Renal cortical epithelial cell (primary cell): ENCODE results near the gene SLC35E4. TPM values are rescaled to one million over a fixed set of nuclear protein-coding genes. Genes with fewer than 3 reads are reported as not detected.
A peak's percentile ranks its signal among the peaks of the same experiment; 100 is the strongest.
"Not testable (repeated sequence)": the region's sequence is repeated elsewhere in the genome, so short reads cannot be mapped to it uniquely, and the experiment has no call there.

ENCODE experiments used
- DNase-seq: peaks from one replicate; pipeline ENCODE4 v3.0.0-alpha.2; 2011; ENCODE audit warnings: low read depth
- total RNA-seq: library from RNA; depleted of rRNA; stranded (reverse); fragments of >200 nt; gene quantifications from 2 replicates; pipeline ENCODE4 v1.2.3, GENCODE V29; 2014

Gene SLC35E4
- total RNA-seq, 1 donor from 2014 or later, result 7.9 TPM

DNA sequence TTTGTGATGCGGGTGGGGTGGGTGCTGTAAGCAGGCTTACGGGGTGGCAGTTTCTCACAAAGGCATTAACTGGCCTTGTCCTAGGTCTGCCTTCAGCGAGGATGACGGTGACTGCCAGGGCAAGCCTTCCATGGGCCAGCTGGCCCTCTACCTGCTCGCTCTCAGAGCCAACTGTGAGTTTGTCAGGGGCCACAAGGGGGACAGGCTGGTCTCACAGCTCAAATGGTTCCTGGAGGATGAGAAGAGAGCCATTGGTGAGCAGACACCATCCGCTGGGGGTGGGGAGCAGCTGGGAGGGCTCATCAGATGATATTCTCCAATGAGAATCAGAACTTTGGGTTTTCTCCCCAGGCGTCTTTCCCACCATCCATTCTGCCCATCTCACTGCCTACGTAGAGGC, 22.8 kb upstream of the SLC35E4 start:
- DNase-seq, result no peak

DNA sequence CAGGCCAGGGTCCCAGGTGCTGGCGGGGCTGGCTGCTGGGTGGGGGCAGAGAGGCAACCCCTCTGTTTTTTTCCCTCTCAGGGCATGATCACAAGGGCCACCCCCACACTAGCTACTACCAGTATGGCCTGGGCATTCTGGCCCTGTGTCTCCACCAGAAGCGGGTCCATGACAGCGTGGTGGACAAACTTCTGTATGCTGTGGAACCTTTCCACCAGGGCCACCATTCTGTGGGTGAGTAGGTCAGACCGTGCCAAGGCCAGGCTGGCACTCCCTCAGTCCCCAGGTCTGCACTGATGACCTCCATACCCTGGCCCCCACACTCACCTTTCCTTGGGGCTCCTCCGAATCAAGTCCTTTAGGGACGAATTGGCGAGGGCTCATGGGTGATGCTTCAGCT, 21.3 kb upstream of the SLC35E4 start:
- no peak for DNase-seq

DNA sequence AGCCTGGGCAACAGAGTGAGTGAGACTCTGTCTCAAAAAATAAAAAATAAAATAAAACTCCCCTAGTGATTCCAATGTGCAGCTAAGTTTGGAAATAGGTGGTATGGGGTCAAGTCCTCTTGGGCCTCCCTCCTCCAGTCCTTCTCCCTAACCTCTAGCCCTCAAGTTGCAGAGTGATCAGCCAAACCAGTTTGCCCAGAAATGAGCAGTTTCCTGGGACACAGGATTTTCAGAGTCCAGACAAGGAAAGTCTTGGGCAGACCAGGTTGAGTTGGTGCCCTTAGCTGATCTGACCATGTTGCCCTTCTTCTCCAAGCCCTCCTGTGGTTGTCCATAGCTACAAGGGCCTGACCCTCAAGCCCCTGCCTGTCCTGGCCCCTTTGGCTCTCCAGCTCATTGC, 20.7 kb upstream of the SLC35E4 start:
- no peak for DNase-seq

DNA sequence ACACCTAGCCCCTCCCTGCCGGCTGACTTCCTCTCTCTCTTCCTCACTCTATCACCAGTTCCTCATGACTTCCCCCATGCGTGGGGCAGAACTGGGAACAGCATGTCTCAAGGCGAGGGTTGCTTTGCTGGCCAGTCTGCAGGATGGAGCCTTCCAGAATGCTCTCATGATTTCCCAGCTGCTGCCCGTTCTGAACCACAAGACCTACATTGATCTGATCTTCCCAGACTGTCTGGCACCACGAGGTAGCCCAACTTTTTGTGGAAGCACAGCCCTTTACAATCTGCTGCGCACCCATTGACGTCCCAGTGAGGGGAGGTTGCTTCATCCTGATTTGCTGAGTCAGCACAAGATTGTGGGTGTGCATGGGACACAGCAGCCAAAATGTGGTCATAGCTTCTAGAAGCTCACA, 20.0 kb upstream of the SLC35E4 start:
- no peak for DNase-seq

DNA sequence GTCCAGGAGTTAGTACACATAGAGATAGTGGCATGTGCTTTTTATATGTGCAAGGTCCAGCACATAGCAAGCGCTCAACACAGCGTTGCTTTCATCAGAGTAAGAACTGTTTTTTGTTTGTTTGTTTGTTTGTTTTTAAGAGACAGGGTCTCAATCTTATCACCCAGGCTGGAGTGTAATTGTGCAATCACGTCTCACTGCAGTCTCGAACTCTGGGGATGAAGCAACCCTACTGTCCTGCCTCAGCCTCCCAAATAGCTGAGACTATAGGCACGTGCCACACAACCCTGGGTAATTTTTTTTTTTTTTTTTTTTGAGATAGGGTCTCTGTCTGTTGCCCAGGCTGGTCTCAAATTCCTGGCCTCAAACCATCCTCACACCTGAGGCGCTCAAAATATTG, 17.8 kb upstream of the SLC35E4 start:
- no peak for DNase-seq

DNA sequence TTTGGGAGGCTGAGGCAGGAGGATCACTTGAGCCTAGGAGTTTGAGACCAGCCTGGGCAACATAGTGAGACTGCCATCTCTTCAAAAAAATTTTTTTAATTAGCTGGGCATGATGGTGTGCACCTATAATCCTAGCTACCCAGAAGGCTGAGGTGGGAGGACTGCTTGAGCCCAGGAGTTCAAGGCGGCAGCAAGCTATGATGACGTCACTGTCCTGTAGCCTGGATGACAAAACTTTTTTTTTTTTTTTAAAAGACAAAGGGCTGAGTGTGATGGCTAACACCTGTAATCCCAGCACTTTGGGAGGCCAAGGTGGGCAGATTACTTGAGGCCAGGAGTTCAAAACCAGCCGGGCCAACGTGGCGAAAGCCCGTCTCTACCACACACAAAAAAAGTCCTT, 15.7 kb upstream of the SLC35E4 start:
- not testable (repeated sequence) for DNase-seq

DNA sequence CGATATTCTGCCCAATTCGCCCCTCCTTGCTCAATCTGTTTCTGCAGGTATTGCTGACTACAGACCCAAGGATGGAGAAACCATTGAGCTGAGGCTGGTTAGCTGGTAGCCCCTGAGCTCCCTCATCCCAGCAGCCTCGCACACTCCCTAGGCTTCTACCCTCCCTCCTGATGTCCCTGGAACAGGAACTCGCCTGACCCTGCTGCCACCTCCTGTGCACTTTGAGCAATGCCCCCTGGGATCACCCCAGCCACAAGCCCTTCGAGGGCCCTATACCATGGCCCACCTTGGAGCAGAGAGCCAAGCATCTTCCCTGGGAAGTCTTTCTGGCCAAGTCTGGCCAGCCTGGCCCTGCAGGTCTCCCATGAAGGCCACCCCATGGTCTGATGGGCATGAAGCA, 9.2 kb upstream of the SLC35E4 start:
- no peak for DNase-seq

DNA sequence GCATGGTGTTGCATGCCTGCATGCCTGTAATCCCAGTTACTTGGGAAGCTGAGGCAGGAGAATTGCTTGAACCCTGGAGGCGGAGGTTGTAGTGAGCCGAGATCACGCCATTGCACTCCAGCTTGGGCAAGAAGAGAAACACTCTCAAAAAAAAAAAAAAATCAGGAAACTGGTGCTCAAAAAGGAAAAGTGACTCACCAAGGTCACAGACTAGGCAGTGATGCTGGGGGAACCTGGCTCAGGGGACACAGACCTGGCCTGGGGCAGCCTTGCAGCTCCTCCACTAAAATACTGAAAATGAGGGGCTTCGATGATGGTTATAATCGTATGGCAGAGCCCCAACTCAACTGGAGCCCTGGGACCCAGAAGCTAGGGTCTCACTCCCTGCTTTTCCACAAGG, 8.1 kb upstream of the SLC35E4 start:
- no peak for DNase-seq

DNA sequence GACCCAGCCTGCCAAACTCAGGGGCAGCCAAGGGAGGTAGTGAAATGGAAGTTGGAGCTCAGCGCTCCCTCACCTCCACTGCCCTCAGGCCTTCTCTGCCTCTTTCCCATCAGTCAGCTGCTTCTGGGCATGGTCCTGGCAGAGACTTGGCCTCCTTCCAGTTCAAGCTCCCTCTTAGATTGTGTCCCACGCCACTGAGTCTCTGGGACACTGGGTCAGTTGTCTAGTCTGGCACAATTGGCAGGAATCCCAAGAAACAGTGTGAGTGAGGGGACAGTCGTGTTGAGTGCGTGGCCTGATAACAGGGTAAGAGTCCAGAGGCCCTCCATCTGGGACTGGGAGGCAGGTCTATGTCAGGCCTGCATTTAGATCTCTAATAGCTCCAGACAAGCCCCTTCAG, 7.1 kb upstream of the SLC35E4 start:
- DNase-seq, result no peak

DNA sequence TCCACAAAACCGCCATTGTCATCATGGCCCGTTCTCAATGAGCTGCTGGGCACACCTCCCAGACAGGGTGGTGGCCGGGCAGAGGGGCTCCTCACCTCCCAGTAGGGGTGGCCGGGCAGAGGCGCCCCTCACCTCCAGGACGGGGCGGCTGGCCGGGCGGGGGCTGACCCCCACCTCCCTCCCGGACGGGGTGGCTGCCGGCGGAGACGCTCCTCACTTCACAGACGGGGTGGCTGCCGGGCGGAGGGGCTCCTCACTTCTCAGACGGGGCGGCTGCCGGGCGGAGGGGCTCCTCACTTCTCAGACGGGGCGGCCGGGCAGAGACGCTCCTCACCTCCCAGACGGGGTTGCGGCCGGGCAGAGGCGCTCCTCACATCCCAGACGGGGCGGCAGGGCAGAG, 4.1 kb upstream of the SLC35E4 start:
- DNase-seq, result not testable (repeated sequence)

DNA sequence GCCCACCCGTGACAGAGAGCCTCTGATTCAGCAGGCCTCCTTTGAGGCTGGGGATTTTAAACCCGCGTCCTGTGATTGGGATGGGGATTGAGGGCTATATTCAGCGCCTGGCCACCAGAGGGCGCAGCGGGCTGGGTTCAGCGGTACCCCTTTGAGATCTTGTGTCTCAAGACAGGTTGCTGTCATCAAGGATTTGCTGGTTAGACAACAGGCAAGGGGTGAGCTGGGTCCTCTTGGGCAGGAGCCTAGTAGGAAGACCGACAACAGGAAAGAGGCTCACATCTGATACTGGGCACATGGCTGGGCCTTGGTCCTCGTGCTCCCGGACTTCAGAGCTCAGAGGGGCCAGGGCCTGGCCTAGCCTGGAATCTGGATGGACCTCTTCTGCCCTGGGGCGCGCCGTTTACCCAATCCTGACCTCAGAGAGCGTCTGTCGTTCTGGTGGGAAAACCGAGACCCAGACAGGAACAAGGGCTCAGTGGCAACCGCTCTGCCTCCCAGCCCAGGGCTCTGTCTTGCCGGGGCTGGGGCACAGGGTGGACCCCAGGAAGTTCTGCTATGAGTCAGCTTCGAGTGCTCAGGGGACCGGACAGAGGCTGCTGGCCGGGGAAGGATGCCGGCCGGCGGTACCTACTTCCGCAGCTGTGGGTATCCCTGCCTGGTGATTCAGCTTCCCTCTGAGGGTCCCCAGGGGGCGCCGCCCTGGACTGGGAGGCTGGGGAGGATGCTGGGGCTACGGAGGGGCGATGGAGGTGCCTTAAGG, 929 bp upstream of the SLC35E4 start:
- DNase-seq, result peak; percentile 85

DNA sequence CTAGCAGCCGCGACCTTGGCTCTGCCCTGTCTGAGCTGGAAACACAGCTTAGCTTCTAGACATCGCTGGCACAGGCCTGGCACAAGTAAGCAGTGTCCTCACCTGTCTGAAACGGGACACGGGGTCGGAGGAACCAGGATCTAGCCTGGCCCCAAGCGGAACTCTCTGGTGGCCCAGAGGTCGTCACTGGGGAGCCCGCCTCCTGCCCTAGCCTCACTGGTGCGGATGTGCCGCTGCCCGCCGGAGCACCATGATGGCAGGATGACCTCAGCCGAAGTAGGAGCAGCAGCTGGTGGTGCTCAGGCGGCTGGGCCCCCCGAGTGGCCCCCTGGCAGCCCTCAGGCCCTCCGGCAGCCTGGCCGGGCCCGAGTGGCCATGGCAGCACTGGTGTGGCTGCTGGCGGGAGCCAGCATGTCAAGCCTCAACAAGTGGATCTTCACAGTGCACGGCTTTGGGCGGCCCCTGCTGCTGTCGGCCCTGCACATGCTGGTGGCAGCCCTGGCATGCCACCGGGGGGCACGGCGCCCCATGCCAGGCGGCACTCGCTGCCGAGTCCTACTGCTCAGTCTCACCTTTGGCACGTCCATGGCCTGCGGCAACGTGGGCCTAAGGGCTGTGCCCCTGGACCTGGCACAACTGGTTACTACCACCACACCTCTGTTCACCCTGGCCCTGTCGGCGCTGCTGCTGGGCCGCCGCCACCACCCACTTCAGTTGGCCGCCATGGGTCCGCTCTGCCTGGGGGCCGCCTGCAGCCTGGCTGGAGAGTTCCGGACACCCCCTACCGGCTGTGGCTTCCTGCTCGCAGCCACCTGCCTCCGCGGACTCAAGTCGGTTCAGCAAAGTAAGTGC, 871 bp downstream of the SLC35E4 start:
- DNase-seq, result no peak

DNA sequence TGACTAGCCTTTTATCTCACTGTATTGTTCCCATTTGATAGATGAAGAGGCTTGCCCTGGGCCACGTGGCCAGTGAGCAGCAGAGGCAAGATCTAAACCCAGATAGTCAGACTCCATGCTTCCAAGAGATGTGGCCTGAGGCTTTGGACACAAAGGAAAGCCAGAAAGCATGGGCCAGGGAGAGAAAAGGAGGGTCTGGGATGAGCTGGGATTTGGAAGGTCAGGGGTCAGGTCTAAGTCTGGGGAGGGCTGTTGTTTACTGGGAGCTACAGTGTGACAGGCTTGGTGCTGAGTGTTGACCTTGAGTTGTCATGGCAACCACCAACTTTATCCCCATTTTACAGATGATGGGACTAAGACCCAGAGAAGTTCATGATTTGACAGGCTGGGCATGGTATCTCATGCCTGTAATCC, 2.1 kb downstream of the SLC35E4 start:
- no peak for DNase-seq

DNA sequence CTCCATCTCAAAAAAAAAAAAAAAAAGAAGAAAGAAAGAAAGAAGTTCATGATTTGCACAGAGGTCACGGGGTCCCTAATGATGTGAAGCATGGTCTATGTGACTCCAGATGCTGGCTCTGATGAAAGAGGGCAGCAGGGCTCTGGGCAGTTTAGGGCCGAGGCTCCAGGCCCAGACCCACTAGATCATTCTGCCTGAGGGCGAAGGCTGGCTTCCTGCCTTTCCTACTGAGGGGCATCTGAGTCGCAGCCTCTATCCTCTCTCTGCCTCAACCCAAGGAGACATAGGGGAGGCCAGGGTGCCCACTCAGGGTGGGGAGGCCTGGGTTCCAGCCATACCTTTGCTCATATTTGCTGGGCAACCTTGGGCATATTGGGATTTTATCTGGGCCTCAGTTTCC, 4.8 kb downstream of the SLC35E4 start:
- no peak for DNase-seq

DNA sequence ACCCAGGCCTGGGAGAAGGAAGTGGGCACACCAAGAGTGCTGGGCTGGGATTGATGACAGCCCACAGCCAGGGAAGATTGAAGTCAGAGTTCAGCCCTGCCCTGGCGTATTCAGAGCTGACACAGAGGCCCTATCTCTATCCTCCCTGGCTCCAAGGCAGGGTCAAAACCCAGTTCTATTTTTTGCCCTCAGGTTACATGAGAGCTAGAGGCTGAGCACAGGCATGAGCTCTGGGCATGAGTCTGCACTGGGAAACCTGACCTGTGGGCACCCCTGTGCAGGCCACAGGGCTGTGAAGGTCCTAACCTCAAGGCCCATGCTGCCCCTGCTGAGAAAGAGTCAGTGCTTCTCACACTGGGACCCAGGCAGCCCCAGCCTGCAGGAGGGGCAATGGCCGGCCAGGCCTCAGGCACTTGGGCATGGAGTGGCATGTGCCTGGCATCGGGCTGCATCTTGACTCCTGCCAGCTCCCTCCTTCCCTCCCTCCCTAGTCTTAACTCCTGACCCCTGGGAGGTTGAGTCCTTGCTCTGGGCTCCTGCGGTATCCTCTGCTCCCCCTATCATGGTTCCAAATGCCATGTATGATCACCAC, 5.4 kb downstream of the SLC35E4 start:
- no peak for DNase-seq

DNA sequence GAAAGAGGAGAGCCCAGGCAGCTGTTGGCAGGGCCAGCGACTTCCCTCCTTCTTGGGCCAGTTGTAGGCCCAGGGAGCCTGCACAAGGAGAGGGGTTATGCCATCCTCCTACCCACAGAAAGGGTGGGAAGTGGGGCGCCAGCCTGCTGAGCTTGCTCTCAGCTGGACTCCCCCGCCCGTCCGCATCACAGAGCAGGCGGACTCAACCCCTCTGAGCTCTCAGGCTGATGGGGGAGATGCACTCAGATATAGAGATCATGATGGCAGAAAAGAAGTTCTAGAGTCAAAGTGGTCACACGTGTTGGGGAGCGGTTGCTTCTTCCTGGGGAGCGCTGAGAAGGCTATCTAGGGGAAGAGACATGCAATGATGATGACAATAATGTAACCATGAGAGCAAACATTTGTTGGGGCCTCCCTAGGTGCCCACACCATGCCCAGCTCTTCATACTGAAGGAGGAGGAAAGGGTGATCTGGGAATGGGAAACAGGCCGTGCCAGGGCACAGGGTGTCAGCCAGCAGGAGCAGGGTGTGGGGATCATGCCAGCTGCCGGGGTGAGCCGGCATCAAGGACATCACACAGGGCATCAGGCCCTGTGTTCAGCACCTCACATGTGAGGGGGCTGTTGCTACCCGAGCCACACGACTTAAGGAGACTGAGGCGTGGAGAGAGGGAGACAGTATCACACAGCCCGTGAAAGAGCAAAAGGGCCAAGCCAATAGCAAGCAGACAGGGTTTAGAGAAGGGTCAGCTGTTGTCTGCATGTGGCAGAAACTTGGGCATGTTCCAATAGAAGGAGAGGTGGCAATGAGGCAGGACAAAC, 7.7 kb downstream of the SLC35E4 start:
- DNase-seq, result no peak

DNA sequence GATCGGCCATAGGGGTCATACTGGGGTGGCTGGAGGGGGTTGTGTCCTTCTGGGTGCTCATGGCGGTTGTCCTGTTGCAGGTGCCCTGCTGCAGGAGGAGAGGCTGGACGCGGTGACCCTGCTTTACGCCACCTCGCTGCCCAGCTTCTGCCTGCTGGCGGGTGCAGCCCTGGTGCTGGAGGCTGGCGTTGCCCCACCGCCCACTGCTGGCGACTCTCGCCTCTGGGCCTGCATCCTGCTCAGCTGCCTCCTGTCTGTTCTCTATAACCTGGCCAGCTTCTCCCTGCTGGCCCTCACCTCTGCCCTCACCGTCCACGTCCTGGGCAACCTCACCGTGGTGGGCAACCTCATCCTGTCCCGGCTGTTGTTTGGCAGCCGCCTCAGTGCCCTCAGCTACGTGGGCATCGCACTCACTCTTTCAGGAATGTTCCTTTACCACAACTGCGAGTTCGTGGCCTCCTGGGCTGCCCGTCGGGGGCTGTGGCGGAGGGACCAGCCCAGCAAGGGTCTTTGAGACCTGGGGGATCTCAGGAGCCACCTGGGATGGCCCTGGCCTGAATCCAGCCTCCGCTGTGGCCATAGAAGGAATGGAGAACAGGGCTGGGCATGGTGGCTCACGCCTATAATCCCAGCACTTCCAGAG, 11.1 kb downstream of the SLC35E4 start:
- no peak for DNase-seq

DNA sequence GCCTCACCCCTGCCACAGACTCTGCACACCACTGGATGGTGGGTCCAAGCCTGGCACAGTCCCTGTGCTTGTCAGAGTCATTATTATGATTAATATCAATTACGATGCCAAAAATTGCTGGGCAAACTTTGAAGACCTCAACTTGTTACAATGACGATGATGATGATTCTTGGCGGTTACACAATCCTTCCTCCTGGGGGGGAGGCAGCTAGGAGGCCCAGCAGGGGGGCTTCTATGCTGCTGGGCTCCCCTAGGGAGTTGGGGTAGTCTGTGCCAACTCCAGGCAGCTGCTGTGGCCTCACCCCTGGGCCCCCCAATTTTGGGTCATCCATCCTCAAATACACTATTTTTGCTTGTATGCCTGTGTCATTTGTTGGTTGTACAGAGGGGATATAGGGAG, 12.0 kb downstream of the SLC35E4 start:
- no peak for DNase-seq

DNA sequence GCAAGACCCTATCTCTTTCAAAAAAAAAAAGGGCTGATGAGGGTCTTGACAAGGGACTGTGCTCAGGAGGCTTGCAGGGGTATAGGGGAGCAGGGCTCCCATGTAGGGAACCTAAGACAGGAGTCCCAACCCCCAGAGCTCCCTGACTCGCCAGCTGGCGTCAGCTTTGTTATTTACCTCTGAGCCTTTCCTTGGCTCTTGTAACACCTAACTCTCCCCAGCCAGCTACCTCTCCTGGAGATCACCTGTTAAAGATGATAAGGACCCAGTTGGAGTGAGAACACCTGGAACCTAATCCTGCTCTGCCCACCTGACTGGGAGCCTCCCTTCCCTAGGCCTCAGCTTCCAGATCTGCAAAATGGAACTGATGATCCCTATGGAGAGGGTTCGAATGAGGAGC, 13.2 kb downstream of the SLC35E4 start:
- DNase-seq, result no peak

DNA sequence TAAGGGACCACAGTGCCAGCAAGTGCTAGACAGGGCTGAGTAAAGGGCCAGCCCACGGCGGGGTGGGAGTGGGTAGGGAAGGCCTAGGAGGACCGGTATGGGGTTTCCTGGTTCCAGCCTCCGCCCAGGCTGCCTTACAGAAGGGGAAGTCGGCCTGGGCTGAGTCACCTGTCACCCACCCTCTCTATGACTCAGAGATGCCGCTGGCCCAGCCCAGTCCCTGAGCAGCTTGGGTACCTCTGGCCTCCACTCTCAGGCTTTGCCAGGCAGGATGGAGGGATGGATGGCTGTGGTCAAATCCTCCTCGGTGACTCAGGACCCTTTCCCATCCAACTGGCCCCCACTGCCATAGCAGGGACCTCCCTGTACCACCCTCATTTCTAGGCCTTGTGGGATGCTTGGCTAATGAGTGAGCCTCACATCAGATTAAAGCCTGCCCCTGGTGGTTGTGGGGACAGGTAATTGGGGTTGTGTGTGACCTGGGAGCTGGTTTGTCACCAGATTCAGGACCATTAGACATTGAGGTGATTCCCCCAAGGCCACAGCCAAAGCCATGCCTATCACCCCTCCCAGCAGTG, 13.9 kb downstream of the SLC35E4 start:
- DNase-seq, result peak; percentile 80

DNA sequence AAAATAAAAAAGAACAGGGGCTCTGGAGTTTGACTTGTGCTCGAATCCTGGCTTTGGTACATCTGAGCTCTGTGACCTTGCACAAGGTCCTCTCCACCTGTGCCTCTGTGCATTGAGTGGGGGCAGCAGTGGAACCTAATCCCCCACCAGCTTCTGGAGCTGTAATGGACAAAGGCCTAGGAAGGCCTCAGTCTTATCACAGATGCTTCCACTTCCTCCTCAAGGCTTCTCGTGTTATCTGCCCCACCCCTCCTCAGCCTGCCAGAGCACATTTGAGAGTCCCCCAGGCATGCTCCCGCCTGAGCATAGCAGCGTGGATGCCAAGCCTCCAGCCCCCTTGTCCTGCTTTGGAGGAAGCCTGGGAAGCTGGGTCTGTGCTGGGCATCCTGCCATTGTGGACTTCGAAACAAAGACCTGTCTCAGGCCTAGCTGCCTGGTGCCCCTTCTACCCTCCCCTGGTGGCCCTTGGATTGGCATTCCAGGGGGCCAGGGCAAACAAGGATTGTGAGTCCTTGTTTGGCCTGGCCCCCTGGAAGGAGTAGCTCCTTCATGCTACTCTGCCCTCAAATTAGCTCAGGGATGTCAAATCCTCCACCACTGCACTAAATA, 15.0 kb downstream of the SLC35E4 start:
- no peak for DNase-seq
